H1 (cell line): ENCODE data around the gene SLC35A3. TPM values are rescaled to one million over a fixed set of nuclear protein-coding genes. Genes with fewer than 3 reads are reported as not detected.

Experiments used
- CTCF ChIA-PET: fragments of 300-600 bp; sonication (Branson Sonifier 250); formaldehyde crosslinking; loops from one replicate; lab custom pipeline; 2021; ENCODE audit not compliant: partially characterized antibody; lab: Charles Lee
- POLR2A ChIA-PET: fragments of 300-600 bp; sonication (Branson Sonifier 250); formaldehyde crosslinking; loops from one replicate; lab custom pipeline; 2021; ENCODE audit warnings: inconsistent platforms; ENCODE audit not compliant: partially characterized antibody; lab: Charles Lee
- DNase-seq, 2 experiments: peaks; one replicate each; pipeline versions ENCODE4 v3.0.0 to v3.0.0-alpha.2; 2010 to 2022; ENCODE audit warnings: low spot score in 2 of 2, low read depth in 1 of 2, mixed read lengths in 1 of 2
- FAIRE-seq: peaks from 2 replicates; lab custom pipeline; 2011; peaks lifted over from hg19 to GRCh38; lab: Jason Lieb, UNC
- H2AFZ ChIP-seq: 2 replicates; pipeline ENCODE4 v1.8.1; 2012; ENCODE audit warnings: low read length, inconsistent platforms
- H2AK5ac ChIP-seq: 2 replicates; pipeline ENCODE4 v1.6.1; 2013; ENCODE audit warnings: low read depth, low read length
- H2BK120ac ChIP-seq: replicated peaks from 2 replicates; pipeline ENCODE3; 2013; ENCODE audit warnings: low read depth, low read length, inconsistent platforms
- H2BK12ac ChIP-seq: 2 replicates; pipeline ENCODE4 v1.6.1; 2013; ENCODE audit warnings: low read depth, low read length
- H2BK15ac ChIP-seq: 2 replicates; pipeline ENCODE4 v1.6.1; 2013; ENCODE audit warnings: low read length
- H2BK20ac ChIP-seq: 2 replicates; pipeline ENCODE4 v1.6.1; 2013; ENCODE audit warnings: low read length
- H2BK5ac ChIP-seq: 2 replicates; pipeline ENCODE4 v1.6.1; 2013; ENCODE audit warnings: low read depth, low read length
- H3K14ac ChIP-seq: 2 replicates; pipeline ENCODE4 v1.6.1; 2013; ENCODE audit warnings: inconsistent platforms; ENCODE audit not compliant: insufficient read length
- H3K18ac ChIP-seq: 2 replicates; pipeline ENCODE4 v1.6.1; 2013; ENCODE audit warnings: low read length; ENCODE audit errors: extremely low read depth
- H3K23ac ChIP-seq: 2 replicates; pipeline ENCODE4 v1.6.1; 2013; ENCODE audit warnings: inconsistent platforms; ENCODE audit not compliant: insufficient read length
- H3K23me2 ChIP-seq: 2 replicates; pipeline ENCODE4 v1.6.1; 2013; ENCODE audit warnings: low read depth, low read length
- H3K27ac ChIP-seq: 2 replicates; pipeline ENCODE4 v1.6.1; 2011; ENCODE audit warnings: low read depth, low read length, inconsistent platforms
- H3K27me3 ChIP-seq, 4 experiments: replicated peaks in 1 of 4; 1 replicate in 1 of 4; 2 replicates in 3 of 4; pipeline versions ENCODE4 v1.6.1 to v1.8.1; 2011 to 2013; ENCODE audit warnings: low read length in 3 of 4, mild to moderate bottlenecking in 3 of 4, inconsistent platforms in 2 of 4, mixed read lengths in 2 of 4, moderate library complexity in 1 of 4; ENCODE audit not compliant: control insufficient read depth in 3 of 4, insufficient read depth in 3 of 4; ENCODE audit errors: extremely low read depth in 1 of 4
- H3K36me3 ChIP-seq, 4 experiments: 2 replicates each; pipeline versions ENCODE4 v1.6.1 to v1.8.1; 2011 to 2013; ENCODE audit warnings: mild to moderate bottlenecking in 4 of 4, low read length in 3 of 4, moderate library complexity in 2 of 4, control low read depth in 1 of 4, inconsistent platforms in 1 of 4; ENCODE audit not compliant: insufficient read depth in 4 of 4, control insufficient read depth in 2 of 4
- H3K4ac ChIP-seq: replicated peaks from 2 replicates; pipeline ENCODE3; 2013; ENCODE audit warnings: low read length, low read depth, mixed read lengths, inconsistent platforms; ENCODE audit not compliant: insufficient read length
- H3K4me1 ChIP-seq, 4 experiments: replicated peaks in 1 of 4; 1 replicate in 1 of 4; 2 replicates in 3 of 4; pipeline versions ENCODE4 v1.6.1 to v1.8.1; 2011 to 2013; ENCODE audit warnings: low read length in 3 of 4, inconsistent platforms in 2 of 4, mixed read lengths in 1 of 4; ENCODE audit not compliant: insufficient read depth in 4 of 4, control insufficient read depth in 3 of 4
- H3K4me2 ChIP-seq, 2 experiments: 2 replicates each; pipeline versions ENCODE4 v1.6.1 to v1.8.1; 2011 to 2013; ENCODE audit warnings: low read depth in 2 of 2, low read length in 2 of 2, control low read depth in 1 of 2, inconsistent platforms in 1 of 2, mild to moderate bottlenecking in 1 of 2; ENCODE audit not compliant: insufficient read depth in 1 of 2
- H3K4me3 ChIP-seq, 4 experiments: fragments of 200-600, 300-600 bp in 1 of 4; sonication (generic), shearing (Covaris generic), sonication (Bioruptor Twin) in 1 of 4; 2 replicates each; pipeline versions ENCODE4 v1.5.1 to v1.8.1; 2011 to 2016; ENCODE audit warnings: low read length in 4 of 4, low read depth in 3 of 4, control low read depth in 2 of 4, inconsistent platforms in 2 of 4, mild to moderate bottlenecking in 2 of 4, mixed read lengths in 1 of 4, moderate library complexity in 1 of 4; ENCODE audit not compliant: insufficient read depth in 2 of 4; ENCODE audit errors: extremely low read depth in 1 of 4
- H3K56ac ChIP-seq: replicated peaks from 2 replicates; pipeline ENCODE3; 2013; ENCODE audit warnings: low read depth, mild to moderate bottlenecking, mixed read lengths, low read length, inconsistent platforms; ENCODE audit not compliant: insufficient read length
- H3K79me1 ChIP-seq: 2 replicates; pipeline ENCODE4 v1.6.1; 2013; ENCODE audit warnings: low read depth, low read length, control low read depth
- H3K79me2 ChIP-seq, 2 experiments: 2 replicates each; pipeline versions ENCODE4 v1.6.1 to v1.8.1; 2012 to 2013; ENCODE audit warnings: low read length in 2 of 2, mild to moderate bottlenecking in 2 of 2, inconsistent platforms in 1 of 2; ENCODE audit not compliant: insufficient read depth in 2 of 2, control insufficient read depth in 1 of 2
- H3K9ac ChIP-seq, 4 experiments: replicated peaks in 1 of 4; 1 replicate in 1 of 4; 2 replicates in 3 of 4; pipeline versions ENCODE4 v1.6.1 to v1.8.1; 2011 to 2013; ENCODE audit warnings: low read depth in 3 of 4, low read length in 3 of 4, control low read depth in 2 of 4, mild to moderate bottlenecking in 2 of 4, moderate library complexity in 2 of 4, inconsistent platforms in 1 of 4; ENCODE audit errors: extremely low read depth in 1 of 4
- H3K9me3 ChIP-seq, 2 experiments: 2 replicates each; pipeline versions ENCODE4 v1.6.1 to v1.8.1; 2012 to 2013; ENCODE audit warnings: mild to moderate bottlenecking in 2 of 2, moderate library complexity in 2 of 2, control low read depth in 1 of 2, inconsistent platforms in 1 of 2, low read depth in 1 of 2, low read length in 1 of 2, mixed read lengths in 1 of 2; ENCODE audit not compliant: insufficient read depth in 2 of 2
- H4K20me1 ChIP-seq, 2 experiments: replicated peaks in 1 of 2; 2 replicates each; pipeline versions ENCODE3 to v1.8.1; 2011 to 2013; ENCODE audit warnings: inconsistent platforms in 2 of 2, low read length in 2 of 2, mild to moderate bottlenecking in 1 of 2; ENCODE audit not compliant: insufficient read depth in 2 of 2, control insufficient read depth in 1 of 2
- H4K5ac ChIP-seq: 2 replicates; pipeline ENCODE4 v1.6.1; 2013; ENCODE audit warnings: low read length, low read depth, mixed read lengths, inconsistent platforms; ENCODE audit not compliant: insufficient read length
- H4K8ac ChIP-seq: 2 replicates; pipeline ENCODE4 v1.8.0; 2013; ENCODE audit warnings: mild to moderate bottlenecking, moderate library complexity, low read length, inconsistent platforms; ENCODE audit not compliant: insufficient read depth; ENCODE audit errors: extremely low read depth
- H4K91ac ChIP-seq: replicated peaks from 2 replicates; pipeline ENCODE3; 2013; ENCODE audit warnings: low read length, mixed read lengths, inconsistent platforms; ENCODE audit not compliant: insufficient read length
- BRCA1 ChIP-seq: IDR thresholded peaks from 2 replicates; pipeline ENCODE4 v1.6.1; 2012; ENCODE audit warnings: low read depth, low read length, improper control_type of control experiment
- CBX5 ChIP-seq: fragments of 300-800, 300-1000 bp; sonication (generic); IDR thresholded peaks from 2 replicates; pipeline ENCODE4 v1.7.1; 2016; ENCODE audit warnings: antibody characterized with exemption, low read length, low read depth
- CHD2 ChIP-seq: IDR thresholded peaks from 2 replicates; pipeline ENCODE4 v1.6.1; 2012; ENCODE audit warnings: low read length, improper control_type of control experiment
- KDM1A ChIP-seq: fragments of 200-600, 300-600 bp; sonication (generic); IDR thresholded peaks from 2 replicates; pipeline ENCODE4 v1.7.1; 2016; ENCODE audit warnings: mild to moderate bottlenecking, low read length, borderline replicate concordance
- POLR2A ChIP-seq, 2 experiments: IDR thresholded peaks; 1 replicate in 1 of 2; 2 replicates in 1 of 2; pipeline ENCODE4 v1.6.1; 2011; ENCODE audit warnings: low read depth in 2 of 2, low read length in 2 of 2, mild to moderate bottlenecking in 2 of 2; ENCODE audit errors: control extremely low read depth in 1 of 2
- SIN3A ChIP-seq, 2 experiments: IDR thresholded peaks in 1 of 2; conservative IDR thresholded peaks in 1 of 2; 2 replicates each; pipeline ENCODE4 v1.6.1; 2011 to 2012; ENCODE audit warnings: low read length in 2 of 2, improper control_type of control experiment in 1 of 2, low read depth in 1 of 2, mild to moderate bottlenecking in 1 of 2
- SP4 ChIP-seq: IDR thresholded peaks from 2 replicates; pipeline ENCODE4 v1.6.1; 2012; ENCODE audit warnings: low read length, inconsistent platforms
- SRF ChIP-seq: IDR thresholded peaks from 2 replicates; pipeline ENCODE4 v1.6.1; 2011; ENCODE audit warnings: mild to moderate bottlenecking, low read depth, low read length, moderate library complexity
- WGBS, 2 experiments: shearing (Covaris generic) in 1 of 2; methylation state at CpG; one replicate each; pipeline versions ENCODE4 v1.1.6 to v1.1.7; 2013 to 2015; ENCODE audit warnings: low lambda C conversion rate in 2 of 2, mixed read lengths in 2 of 2, inconsistent platforms in 1 of 2, low coverage in 1 of 2, missing lambda C conversion rate in 1 of 2; ENCODE audit not compliant: insufficient replicate concordance in 2 of 2, insufficient coverage in 1 of 2, insufficient read length in 1 of 2; ENCODE audit errors: extremely low coverage in 1 of 2, missing lambda C conversion rate in 1 of 2; 5-methylcytosine and 5-hydroxymethylcytosine counted together
- polyA plus RNA-seq, 7 experiments: library from polyadenylated mRNA; depleted of rRNA in 3 of 7; stranded (reverse) in 5 of 7; unstranded in 2 of 7; fragments of >200 nt in 5 of 7; fragments of 200-250 nt in 2 of 7; gene quantifications; 1 replicate in 5 of 7; 2 replicates in 1 of 7; 4 replicates in 1 of 7; pipeline versions ENCODE4 v1.2.1 to v1.2.3, GENCODE V29; 2011 to 2013; ENCODE audit warnings: missing spikeins in 2 of 7, mixed read lengths in 2 of 7
- total RNA-seq: library from RNA; stranded (reverse); fragmentation: NEBNext Ultra II Directional; extraction: Animal tissue kit (Norgen Biotek cat#: 25700); gene quantifications from 2 replicates; pipeline ENCODE4 v1.2.1, GENCODE V29; 2021
- TF ChIP-seq, protein P1 (sequence below): IDR thresholded peaks from 2 replicates; pipeline ENCODE4 v1.6.1; 2012; ENCODE audit warnings: inconsistent platforms
- TF ChIP-seq, protein P2 (sequence below): IDR thresholded peaks from 2 replicates; pipeline ENCODE4 v1.6.1; 2012; ENCODE audit warnings: low read length, inconsistent platforms

Gene SLC35A3
- total and polyA plus RNA-seq, 2 of the 8 experiments (the other 6 are each of a cell fraction or from before 2014, with no cell fraction given) = 3.0 to 13.8 TPM

DNA sequence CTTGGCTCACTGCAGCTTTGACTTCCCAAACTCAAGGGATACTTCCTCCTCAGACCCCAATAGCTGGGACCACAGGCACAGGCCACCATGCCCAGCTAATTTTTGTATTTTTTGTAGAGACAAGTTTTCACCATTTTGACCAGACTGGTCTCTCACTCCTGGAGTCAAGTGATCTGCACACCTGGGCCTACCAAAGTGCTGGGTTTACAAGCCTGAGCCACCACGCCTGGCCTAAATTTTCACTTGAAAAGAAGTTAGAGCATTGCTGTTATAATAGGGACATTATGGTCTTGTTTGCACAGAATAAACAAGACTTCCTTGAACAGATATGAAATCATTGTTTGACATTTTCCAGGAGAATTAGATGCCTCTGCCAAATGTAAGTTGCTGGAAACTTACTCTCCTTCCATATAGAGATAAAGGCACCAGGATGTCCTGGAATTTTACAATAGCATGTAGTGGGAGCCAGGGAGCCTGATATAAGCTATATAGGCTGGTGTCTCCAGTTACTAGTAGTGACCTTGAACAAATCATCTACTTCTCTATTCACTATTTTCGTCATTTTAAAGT is 16.9 kb downstream of the SLC35A3 start:
- Histone ChIP-seq H3K14ac (no peak overlapping the region), H2BK120ac (no peak overlapping the region), H3K79me2 (peaks cover 0 to 18% of the 10 kb centered on the region in 2 experiments; a peak in 1 of 4 replicates), H3K27me3 (no peaks in the 10 kb centered on the region), H3K36me3 (peaks cover 0 to 8% (median 1%) of the 10 kb centered on the region in 4 experiments; a peak in 2 of 8 replicates), H4K20me1 (no peaks in the 10 kb centered on the region), H3K9me3 (peaks cover 0 to 3% of the 10 kb centered on the region in 2 experiments; a peak in 1 of 4 replicates), H2AFZ (no peak overlapping the region), H2BK12ac (no peak overlapping the region), H3K23ac (no peak overlapping the region), H3K4me2 (no peak overlapping the region), H3K79me1 (no peaks in the 10 kb centered on the region), H3K56ac (no peak overlapping the region), H4K5ac (no peak overlapping the region), H3K9ac (no peak overlapping the region), H3K4me1 (no peaks in the 10 kb centered on the region), H3K27ac (no peak overlapping the region), H2BK15ac (no peak overlapping the region), H3K4me3 (no peak overlapping the region), H4K8ac (no peak overlapping the region), H3K18ac (no peak overlapping the region), H3K4ac (no peak overlapping the region), H2AK5ac (no peak overlapping the region), H3K23me2 (no peaks in the 10 kb centered on the region), H2BK5ac (no peak overlapping the region), H4K91ac (no peak overlapping the region), H2BK20ac (no peak overlapping the region)
- WGBS, 2 experiments = 81% methylated on average over 2 of the region's 2 CpGs; no CpG with 5 or more reads in 1 of the 2 experiments
- FAIRE-seq = no peak
- ChIA-PET POLR2A (interaction anchor here (1.3 kb wide), 1 partner anchor 17 kb away, joined by 3 read pairs; the partner anchor contains the start of gene SLC35A3), CTCF (interaction anchor here (0.9 to 1.2 kb wide), 2 partner anchors 9 to 108 kb away, joined by 3 to 4 read pairs; no protein-coding TSS in a partner anchor)
- DNase-seq = no peak
- TF ChIP-seq SIN3A (conservative IDR thresholded peaks at IDR 0.05 in 1 of 2, IDR thresholded peaks at IDR 0.05 in 1 of 2; ENCODE audit: low read depth in 1 of 2, low read length in 2 of 2) = no peak
- TF ChIP-seq KDM1A = no peak
- TF ChIP-seq SRF = no peak
- TF ChIP-seq POLR2A (IDR thresholded peaks at IDR 0.05; ENCODE audit: control extremely low read depth in 1 of 2, low read depth in 2 of 2, low read length in 2 of 2) = no peak
- TF ChIP-seq BRCA1 = no peak
- TF ChIP-seq, protein P1, sequence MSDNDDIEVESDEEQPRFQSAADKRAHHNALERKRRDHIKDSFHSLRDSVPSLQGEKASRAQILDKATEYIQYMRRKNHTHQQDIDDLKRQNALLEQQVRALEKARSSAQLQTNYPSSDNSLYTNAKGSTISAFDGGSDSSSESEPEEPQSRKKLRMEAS = no peak
- no peak for TF ChIP-seq CBX5
- no peak for TF ChIP-seq CHD2
- TF ChIP-seq SP4 = no peak
- TF ChIP-seq, protein P2, sequence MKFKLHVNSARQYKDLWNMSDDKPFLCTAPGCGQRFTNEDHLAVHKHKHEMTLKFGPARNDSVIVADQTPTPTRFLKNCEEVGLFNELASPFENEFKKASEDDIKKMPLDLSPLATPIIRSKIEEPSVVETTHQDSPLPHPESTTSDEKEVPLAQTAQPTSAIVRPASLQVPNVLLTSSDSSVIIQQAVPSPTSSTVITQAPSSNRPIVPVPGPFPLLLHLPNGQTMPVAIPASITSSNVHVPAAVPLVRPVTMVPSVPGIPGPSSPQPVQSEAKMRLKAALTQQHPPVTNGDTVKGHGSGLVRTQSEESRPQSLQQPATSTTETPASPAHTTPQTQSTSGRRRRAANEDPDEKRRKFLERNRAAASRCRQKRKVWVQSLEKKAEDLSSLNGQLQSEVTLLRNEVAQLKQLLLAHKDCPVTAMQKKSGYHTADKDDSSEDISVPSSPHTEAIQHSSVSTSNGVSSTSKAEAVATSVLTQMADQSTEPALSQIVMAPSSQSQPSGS = no peak
